LoVo (cell line): ENCODE data around the gene MGST1.

Experiments used
- DNase-seq: peaks from one replicate; pipeline ENCODE4 v3.0.0-alpha.2; 2016; ENCODE audit warnings: low spot score

The MGST1 gene, protein sequence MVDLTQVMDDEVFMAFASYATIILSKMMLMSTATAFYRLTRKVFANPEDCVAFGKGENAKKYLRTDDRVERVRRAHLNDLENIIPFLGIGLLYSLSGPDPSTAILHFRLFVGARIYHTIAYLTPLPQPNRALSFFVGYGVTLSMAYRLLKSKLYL

DNA sequence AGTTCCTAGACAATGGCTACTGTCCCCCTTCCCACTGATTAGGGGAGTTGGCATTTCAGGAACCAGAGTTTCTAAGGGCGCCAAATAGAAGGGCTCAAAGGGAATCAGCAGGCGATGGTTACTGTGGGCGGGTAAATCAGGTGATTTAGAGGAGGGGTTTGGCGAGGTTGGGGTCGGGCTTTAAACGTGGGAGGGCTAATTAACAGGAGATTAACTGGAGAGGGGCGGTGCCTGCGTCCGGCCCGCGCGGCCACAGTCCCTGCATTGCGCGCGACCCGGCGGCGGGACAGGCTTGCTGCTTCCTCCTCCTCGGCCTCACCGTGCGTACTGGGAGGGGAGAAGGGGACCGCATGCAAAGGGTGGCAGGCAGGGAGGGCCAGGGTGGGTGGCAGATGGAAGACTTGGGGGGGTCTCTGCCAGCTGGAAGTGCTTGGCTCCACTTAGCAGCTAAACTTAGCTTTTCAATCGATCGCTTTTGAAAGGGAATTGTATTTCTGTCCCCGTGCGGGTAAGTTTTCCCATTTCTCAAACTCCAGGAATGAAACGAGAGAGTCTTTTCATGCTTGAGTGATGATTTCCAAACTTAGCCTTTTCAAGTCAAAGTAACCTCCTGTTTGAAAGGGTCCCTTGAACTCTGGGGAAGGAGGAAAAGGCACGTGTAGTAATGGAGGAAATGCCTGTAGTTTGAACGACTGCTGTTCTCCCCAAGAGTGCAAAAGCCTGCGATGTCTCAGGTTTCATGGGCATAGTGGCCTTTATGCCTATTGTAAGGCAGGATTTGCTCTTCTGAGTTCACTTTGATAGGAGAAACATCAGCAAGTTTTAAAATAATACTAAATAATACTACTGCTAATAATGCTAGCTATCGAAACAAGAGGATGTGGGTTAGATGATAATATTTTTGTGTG lies at the start of gene MGST1:
Gene MGST1 (plus strand): TSS at position 255 of the 908 bp plus-strand sequence. CDS start 6,608 bp downstream, outside the sequence.
- DNase-seq, result peak; percentile 87

DNA sequence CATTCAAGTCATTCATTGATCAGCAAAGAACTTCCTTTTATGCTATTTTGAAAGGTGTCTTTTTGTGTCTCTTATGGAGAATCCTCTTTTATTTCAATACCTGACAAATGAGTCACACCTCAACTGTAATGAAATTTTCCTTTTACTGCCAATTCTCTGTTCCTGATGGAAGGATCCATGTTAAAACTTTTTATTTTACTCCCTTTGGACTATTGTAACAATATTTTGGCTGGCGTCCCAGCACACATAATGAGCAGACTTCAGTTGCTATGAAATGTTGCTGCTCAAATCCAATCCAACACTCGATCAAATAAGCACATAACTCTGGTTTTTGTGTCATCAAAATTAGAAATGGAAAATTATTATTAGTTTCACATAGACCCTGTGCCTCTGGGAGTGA lies 48.0 kb upstream of the MGST1 start:
- DNase-seq, result no peak

DNA sequence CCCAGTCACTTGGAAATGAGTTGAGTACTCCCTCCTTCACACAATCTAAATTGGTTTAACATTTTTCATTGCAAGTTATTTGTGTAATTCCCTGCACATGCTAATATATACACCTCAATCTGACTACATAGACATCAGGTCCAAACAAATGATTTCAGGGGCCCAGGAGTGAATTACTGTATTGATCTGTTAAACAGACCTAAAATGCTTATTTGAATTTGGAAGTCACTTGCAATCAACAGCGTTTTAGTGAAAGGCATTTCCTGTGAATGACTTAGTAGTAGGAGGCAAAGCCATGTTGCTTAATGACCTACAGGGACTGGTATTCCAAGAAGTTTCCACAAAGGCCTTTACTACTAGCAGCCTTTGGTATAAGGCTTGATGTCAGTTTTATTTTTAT lies 47.3 kb upstream of the MGST1 start:
- DNase-seq, result no peak

DNA sequence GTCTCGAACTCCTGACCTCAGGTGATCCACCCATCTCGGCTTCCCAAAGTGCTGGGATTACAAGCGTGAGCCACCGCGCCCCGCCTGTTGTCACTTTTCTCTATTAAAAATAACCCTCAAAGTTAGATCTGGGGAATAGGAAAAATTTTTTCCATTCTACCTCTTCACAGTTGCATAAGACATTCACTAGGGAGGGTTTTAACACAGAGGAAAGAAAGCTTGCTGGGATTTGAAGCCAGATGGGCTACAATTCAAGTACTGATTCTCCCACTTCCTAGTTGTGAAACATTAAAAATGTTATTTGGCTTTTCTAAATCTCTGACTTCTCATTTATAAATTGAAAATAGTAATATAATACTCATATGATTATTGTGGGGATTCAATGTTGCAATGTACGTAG lies 46.7 kb upstream of the MGST1 start:
- no peak for DNase-seq

DNA sequence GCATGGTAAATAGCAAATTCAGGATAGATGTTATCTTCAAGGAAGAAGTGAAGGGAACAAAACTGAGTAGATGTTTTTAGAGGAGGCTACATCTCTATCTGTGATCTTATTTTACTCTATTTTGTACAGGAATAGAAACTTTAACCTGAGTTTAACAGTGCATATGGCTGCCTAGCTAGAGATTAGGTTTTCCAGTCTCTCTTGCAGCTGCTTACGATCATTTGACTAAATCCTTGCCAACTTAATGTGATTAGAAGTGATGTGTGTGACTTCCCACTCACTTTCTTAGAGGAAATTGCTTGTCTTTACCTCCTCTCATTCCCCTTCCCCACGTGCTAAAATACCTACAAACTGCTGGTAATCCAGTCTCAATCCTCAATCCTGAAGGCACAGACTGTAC lies 43.5 kb upstream of the MGST1 start:
- no peak for DNase-seq

DNA sequence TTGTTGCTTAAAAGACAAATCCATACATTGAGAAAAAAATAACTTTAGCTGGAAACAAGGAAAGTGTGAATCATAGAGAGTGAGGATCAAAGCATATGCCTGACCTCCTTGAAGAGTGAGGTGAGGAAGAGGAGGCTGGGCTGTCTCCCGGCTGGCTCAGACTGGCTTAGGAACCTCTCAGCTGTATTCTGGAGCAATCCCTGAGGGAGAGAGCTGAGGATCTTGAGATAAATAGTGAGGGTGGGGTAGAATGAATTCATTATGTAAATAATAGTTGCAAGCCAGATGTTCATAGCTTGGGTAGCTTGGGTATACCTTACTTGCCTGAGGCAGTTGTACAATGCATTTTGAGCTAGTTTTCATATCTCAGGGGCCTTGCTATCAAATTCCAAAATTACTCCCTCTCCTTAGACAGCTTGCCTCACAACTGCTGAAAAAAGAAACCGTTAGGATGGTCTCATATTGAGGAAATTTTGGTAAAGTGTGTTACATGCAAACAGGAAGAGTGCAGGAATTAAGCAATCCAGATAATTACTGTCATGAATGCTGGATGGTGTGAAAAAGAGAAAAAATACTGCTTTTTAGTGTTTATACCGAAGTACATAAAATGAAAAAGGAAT lies 39.5 kb upstream of the MGST1 start:
- DNase-seq, result no peak

DNA sequence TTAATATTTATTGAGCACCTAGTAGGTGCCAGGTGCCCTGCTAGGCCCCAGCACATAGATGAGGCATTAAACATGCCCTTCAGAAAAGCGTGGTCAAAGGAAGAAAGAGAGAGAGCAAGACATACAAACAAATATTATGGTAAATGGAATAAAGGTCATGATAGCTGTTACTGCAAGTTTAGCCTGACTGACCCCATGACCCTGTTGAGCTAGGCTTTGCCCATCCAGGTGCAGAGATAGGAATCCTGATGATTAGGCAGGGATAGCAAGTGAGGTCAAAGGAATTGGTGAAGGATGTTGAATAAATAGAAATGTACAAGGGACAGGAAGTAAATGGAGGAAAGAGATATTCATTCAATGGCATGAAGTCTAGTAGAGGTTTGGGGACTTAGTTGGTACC lies 36.5 kb upstream of the MGST1 start:
- no peak for DNase-seq

DNA sequence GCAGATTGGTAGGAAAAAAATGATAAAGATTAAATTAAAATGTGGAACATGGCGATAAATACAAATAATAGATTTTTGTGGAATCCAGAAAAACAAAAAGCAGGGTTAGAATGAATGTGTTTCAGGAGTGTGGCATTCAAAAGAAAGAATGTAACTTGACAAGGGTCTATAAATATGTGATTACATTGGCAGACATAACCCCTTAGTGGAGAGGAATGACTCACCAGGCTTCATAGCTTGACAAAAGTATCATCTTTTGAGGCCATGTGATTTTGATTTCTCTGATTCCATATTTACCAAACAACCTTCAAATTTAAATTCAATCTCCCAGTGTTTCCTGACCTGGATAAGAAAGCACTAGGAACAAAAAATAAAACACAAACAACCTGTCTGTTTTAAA lies 24.4 kb upstream of the MGST1 start:
- no peak for DNase-seq

DNA sequence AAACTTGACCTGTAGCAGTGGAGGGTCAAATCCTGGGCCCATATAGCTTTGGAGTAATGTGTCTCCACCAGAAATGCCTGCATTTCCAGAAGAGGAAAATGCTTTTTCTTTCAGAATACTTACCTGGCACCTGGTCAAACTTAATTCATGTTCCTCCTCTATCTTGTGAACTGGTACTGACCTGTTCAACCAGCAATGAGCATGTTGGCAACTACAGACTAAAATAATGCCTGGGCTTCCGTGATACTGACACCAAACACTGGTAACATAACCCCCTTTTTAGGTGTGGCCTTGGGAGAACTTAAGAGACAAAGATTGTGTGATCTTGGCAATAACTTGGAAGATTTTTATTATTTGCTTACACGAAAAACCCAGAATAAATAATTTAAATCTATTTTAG lies 23.8 kb upstream of the MGST1 start:
- no peak for DNase-seq

DNA sequence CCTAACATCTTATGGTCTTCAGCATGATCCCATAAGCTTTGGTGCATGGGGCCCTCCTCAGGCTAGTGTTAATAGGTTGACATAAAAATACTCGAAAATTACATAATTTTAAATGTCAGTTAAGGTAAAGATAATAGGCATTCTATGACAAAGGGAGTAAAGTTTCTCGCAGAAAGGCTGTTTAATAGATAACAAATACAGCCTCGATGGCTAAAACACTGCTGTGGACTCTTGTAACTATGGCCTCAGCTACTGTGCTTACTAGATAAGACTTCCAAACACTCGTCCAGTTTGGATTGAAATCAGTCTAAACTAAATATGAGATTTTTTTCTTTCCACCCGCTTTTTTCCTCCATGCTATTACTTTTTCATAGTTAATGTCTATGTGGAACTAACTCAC lies 23.2 kb upstream of the MGST1 start:
- DNase-seq, result no peak

DNA sequence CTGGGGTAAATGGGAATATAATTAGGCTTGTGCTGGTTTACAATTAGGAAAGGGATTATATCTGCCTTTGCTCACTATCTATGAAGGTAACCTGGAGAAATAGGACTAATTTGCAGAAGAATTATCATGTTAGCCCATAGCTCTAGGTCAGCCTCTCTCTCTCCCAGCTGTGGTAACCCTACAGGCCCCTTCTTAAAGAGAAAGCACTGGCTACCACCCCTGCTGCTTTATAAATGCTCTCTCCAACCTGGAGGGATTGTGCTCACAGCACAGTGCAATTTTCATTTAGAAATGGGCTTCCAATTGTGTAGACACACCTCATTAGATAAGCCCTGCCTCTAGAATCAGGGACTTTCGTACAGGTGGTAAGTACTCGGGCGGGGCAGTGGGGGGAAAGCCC lies 22.7 kb upstream of the MGST1 start:
- no peak for DNase-seq

DNA sequence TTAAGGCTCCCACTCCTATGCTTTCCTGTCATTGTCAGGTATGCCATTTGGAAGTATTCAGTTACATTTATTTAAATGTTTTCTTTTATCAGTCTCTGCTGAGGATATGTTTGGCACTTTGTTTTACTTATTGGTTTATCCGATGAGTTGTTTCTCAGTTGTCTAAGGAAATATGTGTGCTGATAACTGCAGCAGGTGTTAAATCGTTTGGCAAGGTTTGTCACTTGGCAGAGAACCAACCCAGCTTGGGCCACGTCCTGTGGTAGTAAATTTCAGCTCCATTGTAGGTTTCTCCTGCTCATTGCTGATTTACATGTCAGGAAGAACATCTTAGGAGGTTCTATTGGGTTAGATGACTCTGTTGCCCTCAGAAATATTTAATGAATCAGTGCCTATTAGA lies 22.0 kb upstream of the MGST1 start:
- DNase-seq, result no peak

DNA sequence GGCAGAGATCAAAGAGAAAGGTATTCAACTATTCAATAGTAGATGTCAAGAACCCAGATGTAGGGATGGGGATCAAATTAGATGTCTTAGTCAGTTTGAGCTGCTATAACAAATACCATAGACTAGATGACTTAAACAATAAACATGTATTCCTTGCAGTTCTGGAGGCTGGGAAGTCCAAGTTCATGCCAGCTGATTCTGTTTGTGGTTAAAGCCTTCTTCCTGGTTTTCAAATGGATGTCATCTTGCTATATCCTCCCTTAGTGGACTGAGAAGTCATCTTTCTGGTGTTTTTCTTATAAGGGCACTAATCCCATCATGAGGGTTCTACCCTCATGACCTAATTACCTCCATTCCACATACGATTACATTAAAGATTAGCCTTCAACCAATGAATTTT lies 19.5 kb upstream of the MGST1 start:
- DNase-seq, result no peak

DNA sequence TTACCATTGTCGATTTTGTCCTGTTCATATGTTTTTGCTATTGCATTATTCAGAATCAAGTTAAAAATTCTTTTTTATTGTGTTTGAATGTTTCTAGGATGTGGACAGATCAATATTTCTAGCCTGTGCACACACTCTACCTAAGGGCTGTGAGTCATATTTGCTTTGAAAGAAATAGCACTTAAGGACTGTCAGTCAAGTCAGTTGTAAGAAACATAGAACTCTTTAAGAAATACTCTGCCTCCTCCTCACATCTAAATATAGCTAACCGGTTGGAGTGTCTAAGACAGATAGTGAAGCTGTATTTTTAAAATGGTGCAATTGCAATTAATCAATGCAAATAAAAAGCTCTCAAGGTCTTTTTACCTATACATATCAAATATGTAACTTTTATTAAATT lies 17.9 kb upstream of the MGST1 start:
- DNase-seq, result no peak

DNA sequence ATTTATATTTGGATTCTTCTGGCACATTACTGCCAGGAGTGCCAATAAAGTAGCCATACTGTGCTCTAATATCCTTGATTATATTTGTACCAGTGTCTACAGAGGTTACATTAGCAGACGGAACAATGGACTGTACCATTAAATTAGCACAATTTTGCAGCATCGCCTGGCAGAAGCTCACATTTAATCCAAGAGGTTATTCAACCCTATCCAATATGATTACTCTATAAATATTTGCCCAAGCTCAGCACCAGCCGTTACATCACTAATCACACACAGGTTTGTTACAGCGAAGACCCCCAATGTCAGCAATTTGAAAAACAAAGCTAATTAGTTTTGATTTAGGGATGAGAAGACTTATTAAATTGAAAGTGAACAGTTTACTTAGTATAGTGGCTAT lies 16.9 kb upstream of the MGST1 start:
- no peak for DNase-seq

DNA sequence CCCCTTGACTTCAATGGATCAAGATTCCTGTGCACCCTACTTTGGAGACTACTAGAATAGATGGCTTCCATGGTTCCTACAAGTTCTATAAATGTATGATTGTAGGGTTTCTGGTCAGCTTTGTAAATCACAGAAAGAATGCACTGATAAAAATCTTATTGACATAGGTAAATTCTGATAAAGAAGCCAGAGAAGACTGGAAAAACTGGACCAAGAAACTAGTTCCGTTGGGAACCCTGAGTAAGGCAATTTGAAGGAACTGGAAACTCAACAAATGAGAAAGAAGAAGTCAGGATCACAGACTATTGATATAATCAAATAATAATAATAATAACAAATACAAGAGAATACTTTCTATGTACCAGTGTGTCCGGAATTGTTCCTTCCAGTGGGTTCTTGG lies 15.4 kb upstream of the MGST1 start:
- no peak for DNase-seq

DNA sequence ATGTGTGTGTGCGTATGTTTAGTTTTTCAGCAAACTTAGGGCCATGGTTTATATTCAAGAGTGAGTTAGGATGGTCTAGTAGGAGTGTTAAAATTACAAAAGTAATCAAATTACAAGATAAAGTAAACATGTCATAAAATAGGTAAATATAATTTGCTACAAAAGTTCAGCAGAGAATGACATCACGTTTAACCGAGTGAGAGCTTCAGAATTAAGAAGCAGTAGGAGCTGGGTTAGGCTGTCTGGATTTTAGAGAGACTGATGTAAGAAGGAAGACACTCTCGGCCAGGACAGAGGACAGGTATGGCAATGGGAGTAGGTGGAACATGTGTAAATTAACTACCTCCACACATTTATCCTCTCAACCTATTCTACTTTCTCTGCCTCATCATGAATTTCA lies 11.6 kb upstream of the MGST1 start:
- DNase-seq, result no peak

DNA sequence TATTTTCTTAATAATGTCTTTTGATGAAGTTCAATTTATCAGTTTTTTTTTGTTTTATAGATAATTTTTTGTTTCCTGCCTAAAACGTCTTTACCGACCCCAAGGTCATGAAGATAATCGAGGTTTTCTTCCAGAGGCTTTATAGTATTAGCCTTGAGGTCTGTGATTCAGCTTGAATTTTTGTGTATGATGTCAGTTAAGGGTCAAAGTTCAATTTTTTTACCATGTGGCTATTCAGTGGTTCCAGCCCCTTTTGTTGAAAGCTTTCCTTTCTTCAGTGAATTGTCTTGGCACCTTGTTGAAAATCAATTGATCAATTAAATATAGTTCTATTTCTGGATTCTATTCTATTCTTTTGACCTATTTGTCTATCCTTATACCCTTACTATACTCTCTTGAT lies 3.2 kb upstream of the MGST1 start:
- DNase-seq, result peak; percentile 73

DNA sequence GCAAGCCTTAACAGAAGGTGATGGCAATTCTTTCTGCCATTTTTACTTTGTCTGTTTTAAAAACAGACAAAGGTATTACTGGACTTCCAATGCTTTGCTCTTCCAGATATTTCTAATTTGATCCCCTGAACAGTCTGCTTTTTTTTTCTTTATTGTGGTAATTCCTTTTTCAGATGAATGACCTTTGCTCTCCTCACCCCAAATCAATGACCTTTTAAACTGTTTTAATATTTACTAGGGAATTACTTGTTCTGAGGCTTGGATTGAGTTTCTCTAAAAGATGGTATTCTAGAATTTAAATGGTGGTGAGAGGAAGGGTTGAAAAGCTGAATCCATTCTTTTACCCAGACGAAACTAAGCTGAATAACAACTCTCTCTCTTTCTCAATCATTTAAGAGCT lies 2.3 kb upstream of the MGST1 start:
- no peak for DNase-seq

DNA sequence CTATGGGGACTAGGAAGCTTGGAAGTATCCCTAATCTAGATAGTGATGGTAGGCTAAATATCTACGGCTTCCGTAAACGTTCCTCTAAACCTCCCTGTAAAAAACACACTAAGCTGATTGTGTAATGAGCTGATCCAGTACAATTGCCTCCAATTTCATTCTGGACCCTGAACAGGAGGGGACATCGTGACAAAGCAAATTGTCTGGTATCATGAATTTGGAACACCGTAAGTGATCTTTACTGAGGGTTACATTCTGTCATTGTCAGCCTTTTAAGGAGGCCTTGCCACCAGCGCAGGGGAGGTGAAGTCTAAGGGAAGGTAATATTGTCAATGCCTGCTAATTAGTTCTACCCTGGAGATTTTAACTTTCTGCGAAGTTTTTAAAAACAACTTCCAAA lies 487 bp upstream of the MGST1 start:
- DNase-seq, result no peak

DNA sequence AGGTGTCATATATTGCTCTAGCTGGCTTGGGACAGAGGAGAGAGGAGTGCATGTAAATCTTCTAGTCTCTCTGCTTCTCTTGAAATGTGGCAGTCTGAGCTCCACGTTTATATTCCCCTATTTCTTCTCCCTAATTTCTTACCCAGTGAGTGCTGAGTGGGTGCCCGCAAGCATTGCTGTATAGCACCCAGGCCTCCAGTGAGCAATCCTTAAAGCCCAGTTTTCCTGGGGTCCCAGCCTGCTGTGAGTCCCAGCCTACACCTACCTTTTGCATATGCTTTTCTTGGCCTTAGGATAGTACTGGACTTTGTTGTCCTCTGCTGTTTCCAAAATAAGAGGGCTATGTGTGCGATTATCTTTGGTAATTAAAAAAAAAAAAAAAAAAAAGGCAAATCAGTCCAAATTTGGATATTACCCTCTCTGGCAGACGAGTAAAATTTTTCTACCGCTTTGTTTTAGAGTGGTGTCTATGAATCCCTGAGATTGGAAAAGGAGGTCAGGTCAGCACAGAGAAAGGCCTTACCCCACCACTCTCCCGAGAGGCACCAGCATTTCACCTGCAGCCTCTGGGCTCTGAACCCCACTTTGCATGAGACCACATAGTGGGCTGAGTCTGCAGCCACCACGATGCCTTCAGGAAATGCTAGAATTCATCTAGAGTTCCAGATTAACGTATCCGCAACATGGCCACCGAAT lies 1.1 kb downstream of the MGST1 start:
- DNase-seq, result peak; percentile 25

DNA sequence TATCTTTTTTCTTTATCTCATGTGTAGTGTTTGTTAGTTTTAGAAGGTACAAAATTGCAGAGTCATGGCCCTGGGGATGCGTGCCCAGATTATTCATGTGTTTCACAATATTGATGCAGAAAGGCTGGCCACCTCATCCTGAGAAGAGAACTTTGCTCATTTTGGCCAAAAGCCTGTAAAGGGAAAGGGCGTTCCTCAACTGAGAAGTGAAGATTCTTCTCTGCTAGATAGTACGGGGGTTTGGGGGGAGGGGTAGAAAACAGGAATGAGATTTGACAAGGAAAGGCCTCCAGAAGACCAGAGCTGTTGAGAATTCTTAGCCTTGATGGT lies 1.7 kb downstream of the MGST1 start:
- peak; percentile 71 for DNase-seq

DNA sequence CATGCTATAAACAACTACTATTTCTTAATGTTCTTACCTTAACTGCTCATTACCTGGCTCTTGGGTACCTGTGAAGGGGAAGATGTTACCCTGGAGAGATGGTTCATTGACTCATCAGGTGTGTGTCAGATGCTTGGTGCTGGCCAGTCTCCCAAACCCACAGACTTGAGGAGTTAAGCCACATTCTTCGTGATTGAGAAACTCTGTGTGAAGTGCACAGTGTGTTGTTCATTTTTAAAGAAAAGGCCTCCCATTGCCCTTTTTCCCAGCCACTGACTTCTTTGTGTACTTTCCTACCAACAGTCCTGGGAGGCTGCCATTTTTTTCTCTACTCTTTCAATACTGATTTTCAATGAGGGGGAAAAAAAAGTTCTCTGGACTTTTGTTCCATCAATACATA lies 3.2 kb downstream of the MGST1 start:
- DNase-seq, result peak; percentile 87
